K562 (cell line): ENCODE measurements around the gene KRT222. TPM values are rescaled to one million over a fixed set of nuclear protein-coding genes. Genes with fewer than 3 reads are reported as not detected.

Source experiments
- ATAC-seq: fragments of 200-7000 bp; cut with Tn5 transposase; 3 replicates; pipeline ENCODE4 v1.9.1; 2020; ENCODE audit warnings: moderate library complexity
- BruUV-seq: library from RNA; stranded (reverse); fragments of 400-500 nt; replicated peaks from 2 replicates; lab custom pipeline; 2021; lab: Mats Ljungman, UMichigan
- CTCF ChIA-PET: fragments of 300-600 bp; formaldehyde crosslinking; extraction: SDS; loops from one replicate; lab custom pipeline; 2021; ENCODE audit warnings: low intra/inter-chr PET ratio; lab: Yijun Ruan, JAX
- POLR2A ChIA-PET: fragments of 300-600, 350-650 bp; sonication (Branson Sonifier 250); formaldehyde crosslinking; extraction: SDS; loops from one replicate; lab custom pipeline; 2021; ENCODE audit warnings: antibody characterized with exemption, inconsistent platforms; lab: Yijun Ruan, JAX
- DNase-seq, 4 experiments: peaks; one replicate each; pipeline versions ENCODE4 v3.0.0 to v3.0.0-alpha.2; 2011 to 2018; ENCODE audit warnings: low spot score in 3 of 4, mixed read lengths in 3 of 4; ENCODE audit errors: extremely low read depth in 1 of 4
- FAIRE-seq: peaks from 2 replicates; lab custom pipeline; 2011; peaks lifted over from hg19 to GRCh38; lab: Jason Lieb, UNC
- H2AFZ ChIP-seq: 2 replicates; pipeline ENCODE4 v1.6.0; 2011; ENCODE audit warnings: low read depth, low read length, control low read depth, inconsistent platforms
- H3K27ac ChIP-seq: fragments of 200-600 bp; 3 replicates; pipeline ENCODE4 v1.8.0; 2011; ENCODE audit warnings: low read depth, mild to moderate bottlenecking, control low read depth, inconsistent platforms, low read length, moderate library complexity, mixed read lengths; ENCODE audit errors: extremely low read depth
- H3K27me3 ChIP-seq, 2 experiments: fragments of 300-600 bp in 1 of 2; 2 replicates in 1 of 2; 3 replicates in 1 of 2; pipeline versions ENCODE4 v1.6.0 to v1.8.0; 2011; ENCODE audit warnings: inconsistent platforms in 2 of 2, low read length in 2 of 2, mild to moderate bottlenecking in 1 of 2, mixed read lengths in 1 of 2, moderate library complexity in 1 of 2; ENCODE audit not compliant: control insufficient read depth in 2 of 2, insufficient read depth in 2 of 2
- H3K36me3 ChIP-seq: fragments of 300-600 bp; 3 replicates; pipeline ENCODE4 v1.8.0; 2011; ENCODE audit warnings: mild to moderate bottlenecking, low read length, inconsistent platforms; ENCODE audit not compliant: control insufficient read depth, insufficient read depth
- H3K4me1 ChIP-seq, 2 experiments: fragments of 200-600 bp in 1 of 2; replicated peaks in 1 of 2; 2 replicates in 1 of 2; 3 replicates in 1 of 2; pipeline versions ENCODE4 v1.5.1 to v1.8.0; 2011; ENCODE audit warnings: inconsistent platforms in 2 of 2, low read length in 2 of 2, mild to moderate bottlenecking in 1 of 2, mixed read lengths in 1 of 2, moderate library complexity in 1 of 2; ENCODE audit not compliant: control insufficient read depth in 2 of 2, insufficient read depth in 2 of 2
- H3K4me2 ChIP-seq: 2 replicates; pipeline ENCODE4 v1.6.1; 2011; ENCODE audit warnings: low read length, control low read depth, inconsistent platforms, mixed read lengths; ENCODE audit not compliant: insufficient read depth
- H3K4me3 ChIP-seq: fragments of 200-600 bp; sonication (generic), shearing (Covaris generic); 2 replicates; pipeline ENCODE4 v1.5.1; 2016; ENCODE audit warnings: control low read depth, inconsistent platforms
- H3K79me2 ChIP-seq: fragments of 200-600 bp; 3 replicates; pipeline ENCODE4 v1.8.0; 2011; ENCODE audit warnings: low read length, inconsistent platforms; ENCODE audit not compliant: control insufficient read depth, insufficient read depth
- H3K9ac ChIP-seq, 2 experiments: 2 replicates each; pipeline versions ENCODE4 v1.6.0 to v1.6.1; 2011; ENCODE audit warnings: low read depth in 2 of 2, low read length in 2 of 2, control low read depth in 1 of 2, inconsistent platforms in 1 of 2, mild to moderate bottlenecking in 1 of 2, mixed read lengths in 1 of 2; ENCODE audit not compliant: insufficient read depth in 1 of 2
- H3K9me1 ChIP-seq: one replicate; pipeline ENCODE4 v1.6.0; 2011; ENCODE audit warnings: inconsistent platforms, mild to moderate bottlenecking, low read length, moderate library complexity; ENCODE audit not compliant: control insufficient read depth, insufficient read depth
- H3K9me3 ChIP-seq: replicated peaks from 2 replicates; pipeline ENCODE4 v1.5.1; 2011; ENCODE audit warnings: low read depth, low read length, inconsistent platforms; ENCODE audit not compliant: control insufficient read depth, insufficient read depth
- H4K20me1 ChIP-seq: replicated peaks from 2 replicates; pipeline ENCODE4 v1.6.1; 2011; ENCODE audit warnings: low read length, inconsistent platforms, mixed read lengths; ENCODE audit not compliant: control insufficient read depth, insufficient read depth
- HDAC1 ChIP-seq, 2 experiments: fragments of 450-650 bp; IDR thresholded peaks; 2 replicates each; pipeline ENCODE4 v1.6.1; 2016 to 2017; ENCODE audit warnings: inconsistent platforms in 1 of 2, mild to moderate bottlenecking in 1 of 2, moderate library complexity in 1 of 2
- MTA3 ChIP-seq: fragments of 450-650 bp; formaldehyde crosslinking; IDR thresholded peaks from 2 replicates; pipeline ENCODE4 v1.6.1; 2017; ENCODE audit warnings: mild to moderate bottlenecking, borderline replicate concordance
- MYC ChIP-seq, 2 experiments: fragments of 250-450 bp in 1 of 2; sonication (Bioruptor Pico) in 1 of 2; IDR thresholded peaks; 2 replicates each; pipeline versions ENCODE4 v1.5.1 to v1.6.1; 2012 to 2021; ENCODE audit warnings: low read depth in 2 of 2, borderline replicate concordance in 1 of 2, improper control_type of control experiment in 1 of 2, low read length in 1 of 2, mild to moderate bottlenecking in 1 of 2, moderate library complexity in 1 of 2
- NFYB ChIP-seq: IDR thresholded peaks from 2 replicates; pipeline ENCODE4 v1.6.1; 2011; ENCODE audit warnings: mild to moderate bottlenecking, moderate library complexity; ENCODE audit not compliant: insufficient read length; ENCODE audit errors: extremely low read depth
- NR2C2 ChIP-seq, 2 experiments: fragments of 200-800 bp in 1 of 2; sonication (Bioruptor generic) in 1 of 2; sonication (generic) in 1 of 2; formaldehyde crosslinking in 1 of 2; IDR thresholded peaks; 2 replicates each; pipeline versions ENCODE4 v1.6.1 to v1.8.0; 2016 to 2022; ENCODE audit warnings: mild to moderate bottlenecking in 1 of 2, missing compliant biosample characterization in 1 of 2, missing genetic modification characterization in 1 of 2, missing genetic modification reagents in 1 of 2
- PHF8 ChIP-seq: fragments of 200-600 bp; sonication (generic); IDR thresholded peaks from 2 replicates; pipeline ENCODE4 v1.6.1; 2012; ENCODE audit warnings: mixed run types, mild to moderate bottlenecking, inconsistent platforms, low read length, moderate library complexity, borderline replicate concordance
- RBM15 ChIP-seq: fragments of 200-400 bp; formaldehyde crosslinking; IDR thresholded peaks from 2 replicates; pipeline ENCODE4 v1.6.1; 2018; ENCODE audit warnings: mild to moderate bottlenecking, low read length, moderate library complexity; ENCODE audit not compliant: insufficient read depth
- RBM22 ChIP-seq: fragments of 200-400 bp; formaldehyde crosslinking; IDR thresholded peaks from 2 replicates; pipeline ENCODE4 v1.6.1; 2018; ENCODE audit warnings: low read length, low read depth; ENCODE audit not compliant: poor library complexity, severe bottlenecking
- SNIP1 ChIP-seq: fragments of 450-650 bp; IDR thresholded peaks from 2 replicates; pipeline ENCODE4 v1.7.1; 2017; ENCODE audit warnings: low read depth, mild to moderate bottlenecking
- TCF7L2 ChIP-seq: fragments of 150-350 bp; IDR thresholded peaks from 2 replicates; pipeline ENCODE4 v1.6.1; 2016; ENCODE audit warnings: low read depth, mild to moderate bottlenecking, low read length, moderate library complexity
- ZNF146 ChIP-seq: IDR thresholded peaks from one replicate; pipeline ENCODE4 v1.6.1; 2018; ENCODE audit warnings: missing compliant biosample characterization; ENCODE audit not compliant: unreplicated experiment
- ZNF175 ChIP-seq: fragments of 200-800 bp; sonication (Bioruptor generic); IDR thresholded peaks from 2 replicates; pipeline ENCODE4 v1.6.1; 2016; ENCODE audit warnings: low read depth, mild to moderate bottlenecking, missing genetic modification characterization, missing compliant biosample characterization
- ZNF445 ChIP-seq: fragments of 250-450 bp; sonication (Bioruptor Pico); IDR thresholded peaks from 2 replicates; pipeline ENCODE4 v1.4.0; 2020; ENCODE audit warnings: low read depth, mild to moderate bottlenecking, moderate library complexity
- in situ Hi-C: fragments of 300-500 bp; cut with MboI; formaldehyde crosslinking; loops from 4 replicates; pipeline ENCODE4 v1.15.0; 2018; ENCODE audit warnings: inconsistent platforms, mixed read lengths
- intact Hi-C: fragments of 100-400 bp; cut with micrococcal nuclease; formaldehyde crosslinking; loops from 2 replicates; pipeline ENCODE4 v1.14.2; 2022
- polyA plus RNA-seq, 8 experiments: library from polyadenylated mRNA; depleted of rRNA in 4 of 8; stranded (reverse) in 5 of 8; unstranded in 3 of 8; fragments of >200 nt; fragmentation: Nextera tagmentation in 2 of 8; fragmentation: Illumina TruSeq in 1 of 8; extraction: Ambion mirVana in 2 of 8; extraction: Trizol in 1 of 8; gene quantifications; 2 replicates each; pipeline versions ENCODE4 v1.2.1 to v1.2.3, GENCODE V29; 2011 to 2014; ENCODE audit warnings: inconsistent platforms in 1 of 8, missing spikeins in 1 of 8
- total RNA-seq, 7 experiments: library from RNA; depleted of rRNA in 6 of 7; stranded (reverse); fragments of >200 nt in 6 of 7; fragmentation: Illumina TruSeq in 2 of 7; extraction: Trizol in 2 of 7; gene quantifications; 2 replicates each; pipeline versions ENCODE4 v1.2.1 to v1.2.3, GENCODE V29; 2011 to 2021; ENCODE audit warnings: low replicate concordance in 1 of 7
- TF ChIP-seq, protein P1 (sequence below), 2 experiments: fragments of 450-650 bp in 1 of 2; IDR thresholded peaks; 2 replicates each; pipeline ENCODE4 v1.6.1; 2011 to 2017; ENCODE audit warnings: low read depth in 2 of 2, antibody characterized with exemption in 1 of 2, borderline replicate concordance in 1 of 2, low read length in 1 of 2, mild to moderate bottlenecking in 1 of 2, mixed read lengths in 1 of 2; ENCODE audit not compliant: control insufficient read depth in 1 of 2

Gene KRT222
- total and polyA plus RNA-seq, 9 of the 15 experiments (the other 6 are each of a cell fraction or from before 2014, with no cell fraction given): 0.03 to 0.11 (median 0.05) TPM; not detected in 5

DNA sequence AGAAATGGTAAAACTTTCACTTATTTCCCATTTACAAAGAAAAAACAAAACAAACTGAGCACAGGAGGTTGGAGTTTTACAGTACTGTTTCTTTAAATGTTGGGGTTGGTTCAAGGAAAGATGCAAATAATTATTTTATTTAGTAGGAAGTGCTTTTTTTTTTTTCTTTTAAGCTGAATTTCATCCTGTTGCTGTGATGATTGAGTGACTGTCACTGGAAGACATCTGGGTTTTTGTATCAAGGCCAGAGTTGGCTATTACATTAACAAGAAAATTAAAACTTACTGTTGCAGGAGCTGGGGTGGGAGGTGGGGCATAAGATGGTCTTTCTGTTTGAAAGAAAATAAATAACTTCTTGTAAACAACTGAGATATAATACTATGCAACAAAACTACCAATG lies 19.7 kb downstream of the KRT222 start:
- Histone ChIP-seq H3K4me2 (no peak overlapping the region), H3K27ac (no peak overlapping the region), H3K4me3 (no peak overlapping the region), H3K9me3 (no peaks in the 10 kb centered on the region), H3K27me3 (no peaks in the 10 kb centered on the region), H3K4me1 (peaks cover 11 to 14% of the 10 kb centered on the region in 2 experiments; a peak in 3 of 5 replicates), H2AFZ (no peak overlapping the region), H3K79me2 (peaks cover 75% of the 10 kb centered on the region), H3K36me3 (peaks cover 58% of the 10 kb centered on the region), H3K9ac (no peak overlapping the region), H3K9me1 (no peaks in the 10 kb centered on the region), H4K20me1 (0 out of 2 replicates have a peak, but pooled peaks cover 2% of the 10 kb centered on the region)
- intact Hi-C loops (no loop called here), in situ Hi-C loops (no loop called here)
- BruUV-seq: no TSS peak
- ATAC-seq (no peak), DNase-seq (no peak), FAIRE-seq (no peak)
- ChIA-PET CTCF (no interaction called here), POLR2A (interaction anchor here (3.8 to 5.9 kb wide), 2 partner anchors 13 to 20 kb away, joined by 30 to 55 read pairs; no protein-coding TSS in a partner anchor)
- TF ChIP-seq MYC (IDR thresholded peaks at IDR 0.05; ENCODE audit: low read depth, low read length) (no peak), MYC (CRISPR knock-in tag; IDR thresholded peaks at IDR 0.05; ENCODE audit: borderline replicate concordance, low read depth) (no peak), HDAC1 (IDR thresholded peaks at IDR 0.05) (no peak), ZNF146 (CRISPR knock-in tag) (no peak), ZNF445 (CRISPR knock-in tag) (no peak), NR2C2 (CRISPR knock-in tag; IDR thresholded peaks at IDR 0.05) (no peak), NR2C2 (tag; IDR thresholded peaks at IDR 0.05) (no peak), MTA3 (no peak), SNIP1 (no peak), RBM22 (no peak), RBM15 (no peak), ZNF175 (CRISPR knock-in tag) (no peak), PHF8 (no peak), NFYB (no peak), TCF7L2 (no peak)
- TF ChIP-seq, protein P1, sequence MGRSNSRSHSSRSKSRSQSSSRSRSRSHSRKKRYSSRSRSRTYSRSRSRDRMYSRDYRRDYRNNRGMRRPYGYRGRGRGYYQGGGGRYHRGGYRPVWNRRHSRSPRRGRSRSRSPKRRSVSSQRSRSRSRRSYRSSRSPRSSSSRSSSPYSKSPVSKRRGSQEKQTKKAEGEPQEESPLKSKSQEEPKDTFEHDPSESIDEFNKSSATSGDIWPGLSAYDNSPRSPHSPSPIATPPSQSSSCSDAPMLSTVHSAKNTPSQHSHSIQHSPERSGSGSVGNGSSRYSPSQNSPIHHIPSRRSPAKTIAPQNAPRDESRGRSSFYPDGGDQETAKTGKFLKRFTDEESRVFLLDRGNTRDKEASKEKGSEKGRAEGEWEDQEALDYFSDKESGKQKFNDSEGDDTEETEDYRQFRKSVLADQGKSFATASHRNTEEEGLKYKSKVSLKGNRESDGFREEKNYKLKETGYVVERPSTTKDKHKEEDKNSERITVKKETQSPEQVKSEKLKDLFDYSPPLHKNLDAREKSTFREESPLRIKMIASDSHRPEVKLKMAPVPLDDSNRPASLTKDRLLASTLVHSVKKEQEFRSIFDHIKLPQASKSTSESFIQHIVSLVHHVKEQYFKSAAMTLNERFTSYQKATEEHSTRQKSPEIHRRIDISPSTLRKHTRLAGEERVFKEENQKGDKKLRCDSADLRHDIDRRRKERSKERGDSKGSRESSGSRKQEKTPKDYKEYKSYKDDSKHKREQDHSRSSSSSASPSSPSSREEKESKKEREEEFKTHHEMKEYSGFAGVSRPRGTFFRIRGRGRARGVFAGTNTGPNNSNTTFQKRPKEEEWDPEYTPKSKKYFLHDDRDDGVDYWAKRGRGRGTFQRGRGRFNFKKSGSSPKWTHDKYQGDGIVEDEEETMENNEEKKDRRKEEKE (IDR thresholded peaks at IDR 0.05; ENCODE audit: borderline replicate concordance in 1 of 2, control insufficient read depth in 1 of 2, low read depth in 2 of 2, low read length in 1 of 2): no peak
